SK-N-SH (cell line): ENCODE data around the gene POLR1A.

ENCODE experiments used
- FOXM1 ChIP-seq: IDR thresholded peaks from 2 replicates; pipeline ENCODE4 v1.4.0; 2012; ENCODE audit warnings: low read depth, mild to moderate bottlenecking
- MAX ChIP-seq: IDR thresholded peaks from 2 replicates; pipeline ENCODE4 v1.4.0; 2012; ENCODE audit warnings: low read depth
- NFIC ChIP-seq: IDR thresholded peaks from 2 replicates; pipeline ENCODE4 v1.4.0; 2012; ENCODE audit warnings: borderline replicate concordance
- POLR2AphosphoS5 ChIP-seq: IDR thresholded peaks from 2 replicates; pipeline ENCODE4 v1.6.1; 2012; ENCODE audit warnings: low read depth, low read length
- SIN3A ChIP-seq: IDR thresholded peaks from 2 replicates; pipeline ENCODE4 v1.6.1; 2012; ENCODE audit warnings: low read depth, mild to moderate bottlenecking, low read length, moderate library complexity, borderline replicate concordance
- TAF1 ChIP-seq: IDR thresholded peaks from 2 replicates; pipeline ENCODE4 v1.6.1; 2012; ENCODE audit warnings: low read depth, mild to moderate bottlenecking, low read length, moderate library complexity, borderline replicate concordance
- YY1 ChIP-seq: IDR thresholded peaks from 2 replicates; pipeline ENCODE4 v1.4.0; 2012; ENCODE audit warnings: low read depth, mild to moderate bottlenecking
- TF ChIP-seq, protein P1 (sequence below): fragments of 200-600 bp; sonication (generic); IDR thresholded peaks from 2 replicates; pipeline ENCODE4 v1.6.1; 2017; ENCODE audit warnings: antibody characterized with exemption, mild to moderate bottlenecking, moderate library complexity
- TF ChIP-seq, protein P2 (sequence below): IDR thresholded peaks from 2 replicates; pipeline ENCODE4 v1.6.1; 2012; ENCODE audit warnings: mild to moderate bottlenecking, low read depth, low read length, moderate library complexity
- TF ChIP-seq, protein P3 (sequence below): IDR thresholded peaks from 2 replicates; pipeline ENCODE4; 2012

- TF ChIP-seq, protein P1, sequence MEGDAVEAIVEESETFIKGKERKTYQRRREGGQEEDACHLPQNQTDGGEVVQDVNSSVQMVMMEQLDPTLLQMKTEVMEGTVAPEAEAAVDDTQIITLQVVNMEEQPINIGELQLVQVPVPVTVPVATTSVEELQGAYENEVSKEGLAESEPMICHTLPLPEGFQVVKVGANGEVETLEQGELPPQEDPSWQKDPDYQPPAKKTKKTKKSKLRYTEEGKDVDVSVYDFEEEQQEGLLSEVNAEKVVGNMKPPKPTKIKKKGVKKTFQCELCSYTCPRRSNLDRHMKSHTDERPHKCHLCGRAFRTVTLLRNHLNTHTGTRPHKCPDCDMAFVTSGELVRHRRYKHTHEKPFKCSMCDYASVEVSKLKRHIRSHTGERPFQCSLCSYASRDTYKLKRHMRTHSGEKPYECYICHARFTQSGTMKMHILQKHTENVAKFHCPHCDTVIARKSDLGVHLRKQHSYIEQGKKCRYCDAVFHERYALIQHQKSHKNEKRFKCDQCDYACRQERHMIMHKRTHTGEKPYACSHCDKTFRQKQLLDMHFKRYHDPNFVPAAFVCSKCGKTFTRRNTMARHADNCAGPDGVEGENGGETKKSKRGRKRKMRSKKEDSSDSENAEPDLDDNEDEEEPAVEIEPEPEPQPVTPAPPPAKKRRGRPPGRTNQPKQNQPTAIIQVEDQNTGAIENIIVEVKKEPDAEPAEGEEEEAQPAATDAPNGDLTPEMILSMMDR, result no peak
- no peak for TF ChIP-seq MAX
- TF ChIP-seq YY1, result no peak
- TF ChIP-seq FOXM1, result no peak
- TF ChIP-seq, protein P2, sequence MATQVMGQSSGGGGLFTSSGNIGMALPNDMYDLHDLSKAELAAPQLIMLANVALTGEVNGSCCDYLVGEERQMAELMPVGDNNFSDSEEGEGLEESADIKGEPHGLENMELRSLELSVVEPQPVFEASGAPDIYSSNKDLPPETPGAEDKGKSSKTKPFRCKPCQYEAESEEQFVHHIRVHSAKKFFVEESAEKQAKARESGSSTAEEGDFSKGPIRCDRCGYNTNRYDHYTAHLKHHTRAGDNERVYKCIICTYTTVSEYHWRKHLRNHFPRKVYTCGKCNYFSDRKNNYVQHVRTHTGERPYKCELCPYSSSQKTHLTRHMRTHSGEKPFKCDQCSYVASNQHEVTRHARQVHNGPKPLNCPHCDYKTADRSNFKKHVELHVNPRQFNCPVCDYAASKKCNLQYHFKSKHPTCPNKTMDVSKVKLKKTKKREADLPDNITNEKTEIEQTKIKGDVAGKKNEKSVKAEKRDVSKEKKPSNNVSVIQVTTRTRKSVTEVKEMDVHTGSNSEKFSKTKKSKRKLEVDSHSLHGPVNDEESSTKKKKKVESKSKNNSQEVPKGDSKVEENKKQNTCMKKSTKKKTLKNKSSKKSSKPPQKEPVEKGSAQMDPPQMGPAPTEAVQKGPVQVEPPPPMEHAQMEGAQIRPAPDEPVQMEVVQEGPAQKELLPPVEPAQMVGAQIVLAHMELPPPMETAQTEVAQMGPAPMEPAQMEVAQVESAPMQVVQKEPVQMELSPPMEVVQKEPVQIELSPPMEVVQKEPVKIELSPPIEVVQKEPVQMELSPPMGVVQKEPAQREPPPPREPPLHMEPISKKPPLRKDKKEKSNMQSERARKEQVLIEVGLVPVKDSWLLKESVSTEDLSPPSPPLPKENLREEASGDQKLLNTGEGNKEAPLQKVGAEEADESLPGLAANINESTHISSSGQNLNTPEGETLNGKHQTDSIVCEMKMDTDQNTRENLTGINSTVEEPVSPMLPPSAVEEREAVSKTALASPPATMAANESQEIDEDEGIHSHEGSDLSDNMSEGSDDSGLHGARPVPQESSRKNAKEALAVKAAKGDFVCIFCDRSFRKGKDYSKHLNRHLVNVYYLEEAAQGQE, result no peak
- TF ChIP-seq POLR2AphosphoS5, result no peak
- TF ChIP-seq, protein P3, sequence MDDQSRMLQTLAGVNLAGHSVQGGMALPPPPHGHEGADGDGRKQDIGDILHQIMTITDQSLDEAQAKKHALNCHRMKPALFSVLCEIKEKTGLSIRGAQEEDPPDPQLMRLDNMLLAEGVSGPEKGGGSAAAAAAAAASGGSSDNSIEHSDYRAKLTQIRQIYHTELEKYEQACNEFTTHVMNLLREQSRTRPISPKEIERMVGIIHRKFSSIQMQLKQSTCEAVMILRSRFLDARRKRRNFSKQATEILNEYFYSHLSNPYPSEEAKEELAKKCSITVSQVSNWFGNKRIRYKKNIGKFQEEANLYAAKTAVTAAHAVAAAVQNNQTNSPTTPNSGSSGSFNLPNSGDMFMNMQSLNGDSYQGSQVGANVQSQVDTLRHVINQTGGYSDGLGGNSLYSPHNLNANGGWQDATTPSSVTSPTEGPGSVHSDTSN, result no peak
- no peak for TF ChIP-seq SIN3A
- no peak for TF ChIP-seq NFIC
- TF ChIP-seq TAF1, result no peak
Measured at GRCh38 chr2:86044045-86044444, 61.6 kb downstream of the POLR1A start.
